ENCODE measurements around the gene SESTD1. TPM values are rescaled to one million over a fixed set of nuclear protein-coding genes. Genes with fewer than 3 reads are reported as not detected.

SESTD1 gene
- total RNA-seq, 1 donor from 2014 or later: 15.3 TPM

- TF ChIP-seq, protein P1, sequence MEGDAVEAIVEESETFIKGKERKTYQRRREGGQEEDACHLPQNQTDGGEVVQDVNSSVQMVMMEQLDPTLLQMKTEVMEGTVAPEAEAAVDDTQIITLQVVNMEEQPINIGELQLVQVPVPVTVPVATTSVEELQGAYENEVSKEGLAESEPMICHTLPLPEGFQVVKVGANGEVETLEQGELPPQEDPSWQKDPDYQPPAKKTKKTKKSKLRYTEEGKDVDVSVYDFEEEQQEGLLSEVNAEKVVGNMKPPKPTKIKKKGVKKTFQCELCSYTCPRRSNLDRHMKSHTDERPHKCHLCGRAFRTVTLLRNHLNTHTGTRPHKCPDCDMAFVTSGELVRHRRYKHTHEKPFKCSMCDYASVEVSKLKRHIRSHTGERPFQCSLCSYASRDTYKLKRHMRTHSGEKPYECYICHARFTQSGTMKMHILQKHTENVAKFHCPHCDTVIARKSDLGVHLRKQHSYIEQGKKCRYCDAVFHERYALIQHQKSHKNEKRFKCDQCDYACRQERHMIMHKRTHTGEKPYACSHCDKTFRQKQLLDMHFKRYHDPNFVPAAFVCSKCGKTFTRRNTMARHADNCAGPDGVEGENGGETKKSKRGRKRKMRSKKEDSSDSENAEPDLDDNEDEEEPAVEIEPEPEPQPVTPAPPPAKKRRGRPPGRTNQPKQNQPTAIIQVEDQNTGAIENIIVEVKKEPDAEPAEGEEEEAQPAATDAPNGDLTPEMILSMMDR (IDR thresholded peaks at IDR 0.05; ENCODE audit: insufficient read depth, low read length, severe bottlenecking): no peak
- FAIRE-seq (no peak), DNase-seq (ENCODE audit: low read depth) (peak; percentile 52)
Observed at GRCh38 chr2:179272406-179273192, 8.0 kb upstream of the SESTD1 start.

DNA sequence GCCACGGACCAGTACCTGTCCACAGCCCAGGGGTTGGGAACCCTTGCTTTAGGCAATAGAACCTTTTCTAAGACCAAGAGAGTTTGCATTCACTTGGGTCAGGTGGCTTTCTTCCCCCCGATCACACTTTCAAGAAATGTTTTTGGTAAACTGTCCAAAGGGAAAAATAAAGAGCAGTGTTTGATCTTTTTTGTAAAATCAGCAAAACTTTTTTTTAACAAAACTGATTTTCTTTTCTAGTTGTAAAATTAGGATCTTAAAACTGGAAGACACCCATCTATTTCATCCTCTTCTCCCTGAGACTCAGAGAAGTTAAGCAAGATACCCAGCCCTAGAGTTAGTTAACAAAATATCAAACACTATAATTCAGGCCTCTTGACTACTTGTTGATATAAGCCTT is 6.1 kb upstream of the SESTD1 start:
- DNase-seq (ENCODE audit: low read depth): no peak

More at GRCh38 chr2:179272406-179273192, 8.0 kb upstream of the SESTD1 start:
- Histone ChIP-seq H3K36me3 (ENCODE audit: control insufficient read depth, insufficient read depth, low read length) (no peaks in the 10 kb centered on the region), H3K4me3 (ENCODE audit: low read depth, low read length) (no peak overlapping the region), H3K27me3 (ENCODE audit: control insufficient read depth, insufficient read depth, low read length) (no peaks in the 10 kb centered on the region)

GRCh38 chr2:179268277-179268925 is 3.8 kb upstream of the SESTD1 start:
- H3K27me3 ChIP-seq (ENCODE audit: control insufficient read depth, insufficient read depth, low read length): no peaks in the 10 kb centered on the region
- no peak overlapping the region for H3K4me3 ChIP-seq (ENCODE audit: low read depth, low read length)
- H3K36me3 ChIP-seq (ENCODE audit: control insufficient read depth, insufficient read depth, low read length): no peaks in the 10 kb centered on the region
- TF ChIP-seq, protein P1 (IDR thresholded peaks at IDR 0.05; ENCODE audit: insufficient read depth, low read length, severe bottlenecking): no peak
- DNase-seq (ENCODE audit: low read depth) (peak; percentile 97), FAIRE-seq (no peak)

More for the DNA sequence above, 6.1 kb upstream of the SESTD1 start:
- H3K36me3 ChIP-seq (ENCODE audit: control insufficient read depth, insufficient read depth, low read length): no peaks in the 10 kb centered on the region
- no peak for FAIRE-seq
- H3K4me3 ChIP-seq (ENCODE audit: low read depth, low read length): no peak overlapping the region
- H3K27me3 ChIP-seq (ENCODE audit: control insufficient read depth, insufficient read depth, low read length): no peaks in the 10 kb centered on the region
- TF ChIP-seq, protein P1 (IDR thresholded peaks at IDR 0.05; ENCODE audit: insufficient read depth, low read length, severe bottlenecking): no peak

- FAIRE-seq: no peak
- TF ChIP-seq, protein P1 (IDR thresholded peaks at IDR 0.05; ENCODE audit: insufficient read depth, low read length, severe bottlenecking): no peak
- H3K4me3 ChIP-seq (ENCODE audit: low read depth, low read length): no peak overlapping the region
- no peaks in the 10 kb centered on the region for H3K27me3 ChIP-seq (ENCODE audit: control insufficient read depth, insufficient read depth, low read length)
- H3K36me3 ChIP-seq (ENCODE audit: control insufficient read depth, insufficient read depth, low read length): no peaks in the 10 kb centered on the region
- no peak for DNase-seq (ENCODE audit: low read depth)
Observed at GRCh38 chr2:179266271-179266670, 1.6 kb upstream of the SESTD1 start.

DNA sequence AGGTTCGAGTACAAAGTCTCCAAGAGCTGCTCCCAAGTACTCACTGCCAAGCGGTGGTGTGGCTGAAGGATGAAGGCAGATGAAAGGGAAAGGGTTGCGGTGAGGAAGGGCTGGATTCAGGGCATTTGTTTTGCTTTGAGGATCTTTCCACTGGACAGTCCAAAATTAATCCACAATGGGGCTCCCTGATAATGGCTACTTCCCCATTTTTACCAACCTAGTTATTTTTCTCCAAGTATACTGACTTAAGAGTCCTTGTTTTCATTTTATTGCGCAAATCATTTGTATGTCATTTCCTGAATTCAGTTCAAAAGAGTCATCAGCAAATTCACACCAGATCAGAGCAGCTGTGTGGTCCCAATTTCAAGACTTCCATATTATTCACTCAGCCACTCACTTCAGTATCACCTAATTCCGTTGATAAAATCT is 464 bp upstream of the SESTD1 start:
- Histone ChIP-seq H3K4me3 (ENCODE audit: low read depth, low read length) (peak overlapping the region; percentile 66), H3K36me3 (ENCODE audit: control insufficient read depth, insufficient read depth, low read length) (no peaks in the 10 kb centered on the region), H3K27me3 (ENCODE audit: control insufficient read depth, insufficient read depth, low read length) (no peaks in the 10 kb centered on the region)
- no peak for FAIRE-seq
- DNase-seq (ENCODE audit: low read depth): peak; percentile 91
- TF ChIP-seq, protein P1 (IDR thresholded peaks at IDR 0.05; ENCODE audit: insufficient read depth, low read length, severe bottlenecking): no peak

All from bronchial epithelial cell (primary cell).